HG03175 (cell line): ENCODE measurements around the gene PI16.
"Not testable (repeated sequence)": the region's sequence is repeated elsewhere in the genome, so short reads cannot be mapped to it uniquely, and the experiment has no call there.

Source experiments
- ATAC-seq: cut with Tn5 transposase; IDR thresholded peaks from one replicate; pipeline ENCODE4 v1.9.1; 2021; ENCODE audit warnings: mild to moderate bottlenecking, moderate library complexity; ENCODE audit not compliant: unreplicated experiment

The PI16 gene

GRCh38 chr6:36927691-36928546 lies 26.6 kb upstream of the PI16 start:
- no peak for ATAC-seq

- no peak for ATAC-seq
Observed at GRCh38 chr6:36928547-36928918, 26.0 kb upstream of the PI16 start.

GRCh38 chr6:36929152-36929551 lies 25.4 kb upstream of the PI16 start:
- no peak for ATAC-seq

GRCh38 chr6:36929607-36930006 lies 24.9 kb upstream of the PI16 start:
- ATAC-seq = no peak

GRCh38 chr6:36930483-36930882 lies 24.1 kb upstream of the PI16 start:
- no peak for ATAC-seq

- no peak for ATAC-seq
Observed at GRCh38 chr6:36933102-36933501, 21.4 kb upstream of the PI16 start.

- no peak for ATAC-seq
Observed at GRCh38 chr6:36933519-36933918, 21.0 kb upstream of the PI16 start.

GRCh38 chr6:36934901-36935300 lies 19.6 kb upstream of the PI16 start:
- ATAC-seq = no peak

GRCh38 chr6:36936824-36937223 lies 17.7 kb upstream of the PI16 start:
- ATAC-seq = no peak

- no peak for ATAC-seq
Observed at GRCh38 chr6:36937896-36938295, 16.6 kb upstream of the PI16 start.

GRCh38 chr6:36938536-36938935 lies 16.0 kb upstream of the PI16 start:
- no peak for ATAC-seq

GRCh38 chr6:36939005-36939404 lies 15.5 kb upstream of the PI16 start:
- not testable (repeated sequence) for ATAC-seq

- no peak for ATAC-seq
Observed at GRCh38 chr6:36940027-36940426, 14.5 kb upstream of the PI16 start.

- ATAC-seq = not testable (repeated sequence)
Observed at GRCh38 chr6:36941561-36941960, 13.0 kb upstream of the PI16 start.

GRCh38 chr6:36942329-36942728 lies 12.2 kb upstream of the PI16 start:
- ATAC-seq = not testable (repeated sequence)

GRCh38 chr6:36944650-36945049 lies 9.9 kb upstream of the PI16 start:
- no peak for ATAC-seq

- ATAC-seq = no peak
Observed at GRCh38 chr6:36945301-36945700, 9.2 kb upstream of the PI16 start.

- ATAC-seq = no peak
Observed at GRCh38 chr6:36946526-36946925, 8.0 kb upstream of the PI16 start.

- no peak for ATAC-seq
Observed at GRCh38 chr6:36947570-36948351, 6.8 kb upstream of the PI16 start.

GRCh38 chr6:36949076-36949475 lies 5.5 kb upstream of the PI16 start:
- ATAC-seq = not testable (repeated sequence)

GRCh38 chr6:36949636-36950035 lies 4.9 kb upstream of the PI16 start:
- no peak for ATAC-seq

GRCh38 chr6:36953931-36954261 lies 642 bp upstream of the PI16 start:
- ATAC-seq = no peak
